ENCODE measurements around the gene TEX36. TPM values are rescaled to one million over a fixed set of nuclear protein-coding genes. Genes with fewer than 3 reads are reported as not detected.

Gene TEX36
- total and polyA plus RNA-seq, 9 of the 15 experiments (the other 6 are each of a cell fraction or from before 2014, with no cell fraction given): 0.10 to 0.82 (median 0.15) TPM; not detected in 6

GRCh38 chr10:125726914-125727313, 44.0 kb upstream of the TEX36 start:
- DNase-seq (ENCODE audit: extremely low read depth in 1 of 4, low spot score in 3 of 4) (no peak), ATAC-seq (no peak), FAIRE-seq (no peak)
- in situ Hi-C loops (cut with MboI) (no loop called here), intact Hi-C loops (cut with micrococcal nuclease) (no loop called here)
- Histone ChIP-seq H4K20me1 (replicated peaks; ENCODE audit: control insufficient read depth, insufficient read depth, low read length) (no peaks in the 10 kb centered on the region), H3K27ac (ENCODE audit: extremely low read depth, low read depth, low read length) (no peak overlapping the region), H3K4me3 (no peak overlapping the region), H3K9ac (ENCODE audit: insufficient read depth in 1 of 2, low read depth in 2 of 2, low read length in 2 of 2) (no peak overlapping the region), H3K9me3 (replicated peaks; ENCODE audit: control insufficient read depth, insufficient read depth, low read depth, low read length) (no peaks in the 10 kb centered on the region), H2AFZ (ENCODE audit: low read depth, low read length) (no peak overlapping the region), H3K4me1 (replicated peaks in 1 of 2; ENCODE audit: control insufficient read depth in 2 of 2, insufficient read depth in 2 of 2, low read length in 2 of 2) (no peaks in the 10 kb centered on the region), H3K36me3 (ENCODE audit: control insufficient read depth, insufficient read depth, low read length) (peaks cover 92% of the 10 kb centered on the region), H3K9me1 (ENCODE audit: control insufficient read depth, insufficient read depth, low read length) (no peaks in the 10 kb centered on the region), H3K4me2 (ENCODE audit: insufficient read depth, low read length) (no peak overlapping the region), H3K79me2 (ENCODE audit: control insufficient read depth, insufficient read depth, low read length) (no peaks in the 10 kb centered on the region), H3K27me3 (ENCODE audit: control insufficient read depth in 2 of 2, insufficient read depth in 2 of 2, low read length in 2 of 2) (no peaks in the 10 kb centered on the region)
- TF ChIP-seq NR1H2 (CRISPR knock-in tag; IDR thresholded peaks at IDR 0.05) (no peak), ZKSCAN3 (CRISPR knock-in tag; IDR thresholded peaks at IDR 0.05) (no peak)
- TF ChIP-seq, protein P1, sequence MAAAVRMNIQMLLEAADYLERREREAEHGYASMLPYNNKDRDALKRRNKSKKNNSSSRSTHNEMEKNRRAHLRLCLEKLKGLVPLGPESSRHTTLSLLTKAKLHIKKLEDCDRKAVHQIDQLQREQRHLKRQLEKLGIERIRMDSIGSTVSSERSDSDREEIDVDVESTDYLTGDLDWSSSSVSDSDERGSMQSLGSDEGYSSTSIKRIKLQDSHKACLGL (CRISPR knock-in tag; IDR thresholded peaks at IDR 0.05; ENCODE audit: borderline replicate concordance, poor library complexity, severe bottlenecking): no peak
- ChIA-PET CTCF (ENCODE audit: low intra/inter-chr PET ratio) (no interaction called here), POLR2A (interaction anchor here (0.8 kb wide), 1 partner anchor 927 kb away, joined by 4 read pairs; no protein-coding TSS in a partner anchor)
- BruUV-seq (replicated peaks): no TSS peak
- WGBS (ENCODE audit: insufficient coverage, low coverage, missing lambda C conversion rate): 95% methylated on average over 7 of the region's 7 CpGs

DNA sequence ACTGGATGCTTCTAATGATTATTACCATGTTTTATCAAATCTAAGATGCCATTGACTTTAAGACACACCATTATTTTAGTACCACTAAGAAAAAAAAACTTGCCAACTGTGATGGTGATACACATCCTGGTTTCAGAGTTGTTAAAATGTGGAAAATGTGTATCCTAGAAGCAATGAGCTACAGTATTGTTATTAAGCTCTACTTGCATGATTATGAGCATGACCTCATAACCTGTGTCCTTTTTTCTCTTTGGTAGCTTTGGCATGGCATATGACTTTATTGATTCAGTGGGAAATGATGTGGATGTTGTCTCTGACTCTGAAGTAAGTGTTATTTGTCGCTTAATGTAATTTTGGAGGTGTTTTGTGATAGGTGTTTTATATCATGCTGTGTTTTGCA, 39.8 kb upstream of the TEX36 start:
- no peak overlapping the region for H3K9ac ChIP-seq (ENCODE audit: insufficient read depth in 1 of 2, low read depth in 2 of 2, low read length in 2 of 2)
- H3K4me1 ChIP-seq (replicated peaks in 1 of 2; ENCODE audit: control insufficient read depth in 2 of 2, insufficient read depth in 2 of 2, low read length in 2 of 2): peaks cover 5 to 6% of the 10 kb centered on the region in 2 experiments; a peak in 4 of 5 replicates
- FAIRE-seq: no peak
- H2AFZ ChIP-seq (ENCODE audit: low read depth, low read length): no peak overlapping the region
- DNase-seq (ENCODE audit: extremely low read depth in 1 of 4, low spot score in 3 of 4): no peak
- H3K9me1 ChIP-seq (ENCODE audit: control insufficient read depth, insufficient read depth, low read length): no peaks in the 10 kb centered on the region
- no peak overlapping the region for H3K27ac ChIP-seq (ENCODE audit: extremely low read depth, low read depth, low read length)
- peaks cover 22% of the 10 kb centered on the region for H3K79me2 ChIP-seq (ENCODE audit: control insufficient read depth, insufficient read depth, low read length)
- H3K4me2 ChIP-seq (ENCODE audit: insufficient read depth, low read length): no peak overlapping the region
- no peak overlapping the region for H3K4me3 ChIP-seq
- no peaks in the 10 kb centered on the region for H3K27me3 ChIP-seq (ENCODE audit: control insufficient read depth in 2 of 2, insufficient read depth in 2 of 2, low read length in 2 of 2)
- ChIA-PET CTCF (ENCODE audit: low intra/inter-chr PET ratio) (no interaction called here), POLR2A (interaction anchor here (1.1 kb wide), 1 partner anchor 34 kb away, joined by 3 read pairs; no protein-coding TSS in a partner anchor)
- in situ Hi-C loops (cut with MboI) (no loop called here), intact Hi-C loops (cut with micrococcal nuclease) (loop anchor here (5.0 kb wide), 1 partner anchor 94 kb away; no protein-coding TSS in a partner anchor)
- no peaks in the 10 kb centered on the region for H3K9me3 ChIP-seq (replicated peaks; ENCODE audit: control insufficient read depth, insufficient read depth, low read depth, low read length)
- H3K36me3 ChIP-seq (ENCODE audit: control insufficient read depth, insufficient read depth, low read length): peaks cover 66% of the 10 kb centered on the region
- no TSS peak for BruUV-seq (replicated peaks)
- TF ChIP-seq PTTG1 (tag; IDR thresholded peaks at IDR 0.05; ENCODE audit: low read depth): no peak
- TF ChIP-seq SREBF1 (IDR thresholded peaks at IDR 0.05; ENCODE audit: borderline replicate concordance, low read depth, low read length): no peak
- TF ChIP-seq, protein P2, sequence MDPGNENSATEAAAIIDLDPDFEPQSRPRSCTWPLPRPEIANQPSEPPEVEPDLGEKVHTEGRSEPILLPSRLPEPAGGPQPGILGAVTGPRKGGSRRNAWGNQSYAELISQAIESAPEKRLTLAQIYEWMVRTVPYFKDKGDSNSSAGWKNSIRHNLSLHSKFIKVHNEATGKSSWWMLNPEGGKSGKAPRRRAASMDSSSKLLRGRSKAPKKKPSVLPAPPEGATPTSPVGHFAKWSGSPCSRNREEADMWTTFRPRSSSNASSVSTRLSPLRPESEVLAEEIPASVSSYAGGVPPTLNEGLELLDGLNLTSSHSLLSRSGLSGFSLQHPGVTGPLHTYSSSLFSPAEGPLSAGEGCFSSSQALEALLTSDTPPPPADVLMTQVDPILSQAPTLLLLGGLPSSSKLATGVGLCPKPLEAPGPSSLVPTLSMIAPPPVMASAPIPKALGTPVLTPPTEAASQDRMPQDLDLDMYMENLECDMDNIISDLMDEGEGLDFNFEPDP (CRISPR knock-in tag; IDR thresholded peaks at IDR 0.05): no peak
- no peak for TF ChIP-seq SIN3B (IDR thresholded peaks at IDR 0.05; ENCODE audit: low read depth)
- no peak for ATAC-seq
- 100% methylated on average over 1 of the region's 1 CpG for whole genome bisulfite sequencing (ENCODE audit: insufficient coverage, low coverage, missing lambda C conversion rate)
- H4K20me1 ChIP-seq (replicated peaks; ENCODE audit: control insufficient read depth, insufficient read depth, low read length): no peaks in the 10 kb centered on the region
